M059J (cell line): ENCODE data around the gene KEAP1. TPM values are rescaled to one million over a fixed set of nuclear protein-coding genes. Genes with fewer than 3 reads are reported as not detected.
"Not testable (repeated sequence)": the region's sequence is repeated elsewhere in the genome, so short reads cannot be mapped to it uniquely, and the experiment has no call there.

Source experiments
- DNase-seq: peaks from one replicate; pipeline ENCODE4 v3.0.0-alpha.2; 2012; ENCODE audit warnings: low read depth
- total RNA-seq: library from RNA; depleted of rRNA; stranded (reverse); fragments of >200 nt; shearing (Covaris generic); gene quantifications from 2 replicates; pipeline ENCODE4 v1.2.3, GENCODE V29; 2014

KEAP1 gene
- total RNA-seq, 1 experiment from 2014 or later = 75.4 TPM

DNA sequence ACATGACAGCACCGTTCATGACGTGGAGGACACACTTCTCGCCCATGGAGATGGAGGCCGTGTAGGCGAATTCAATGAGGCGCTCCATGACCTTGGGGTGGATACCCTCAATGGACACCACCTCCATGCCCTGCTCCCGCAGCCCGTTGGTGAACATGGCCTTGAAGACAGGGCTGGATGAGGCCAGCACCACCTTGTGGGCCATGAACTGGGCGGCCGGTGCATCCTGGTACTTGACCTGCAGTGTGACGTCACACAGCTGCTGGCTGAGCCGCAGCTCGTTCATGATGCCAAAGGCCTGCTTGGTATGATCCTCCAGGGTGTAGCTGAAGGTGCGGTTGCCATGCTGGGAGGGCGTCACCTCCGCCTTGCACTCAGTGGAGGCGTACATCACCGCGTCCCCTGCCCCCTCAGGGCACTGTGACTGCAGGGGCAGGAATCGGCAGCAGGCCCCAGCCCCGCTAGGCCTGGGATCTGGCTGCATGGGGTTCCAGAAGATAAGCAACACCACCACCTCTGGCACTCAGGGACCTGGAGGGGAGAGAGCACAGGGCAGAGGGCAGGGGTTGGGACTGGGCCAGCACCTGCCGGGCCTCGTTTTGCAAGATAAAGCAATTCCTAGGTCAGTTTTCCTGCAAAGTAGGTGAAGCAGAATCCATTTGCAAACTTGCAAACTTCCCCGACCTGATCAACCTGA lies 3.5 kb downstream of the KEAP1 start:
- no peak for DNase-seq

DNA sequence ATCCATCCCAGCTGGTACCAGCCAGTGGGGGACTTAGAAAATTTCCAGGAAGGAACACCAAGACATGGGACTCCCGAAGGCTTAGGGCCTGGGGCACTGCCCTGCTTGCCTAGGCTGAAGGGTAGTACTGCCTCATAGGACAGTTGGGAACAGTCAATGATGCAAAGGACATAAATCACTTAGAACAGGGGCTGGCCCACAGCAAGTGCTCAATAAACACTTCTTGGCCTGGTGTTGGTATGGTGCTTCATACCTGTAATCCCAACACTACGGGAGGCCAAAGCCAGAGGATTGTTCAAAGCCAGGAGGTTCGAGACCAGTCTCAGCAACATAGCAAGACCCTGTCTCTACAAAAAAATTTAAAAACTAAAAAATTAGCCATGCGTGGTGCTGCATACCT lies 5.8 kb downstream of the KEAP1 start:
- DNase-seq = no peak

DNA sequence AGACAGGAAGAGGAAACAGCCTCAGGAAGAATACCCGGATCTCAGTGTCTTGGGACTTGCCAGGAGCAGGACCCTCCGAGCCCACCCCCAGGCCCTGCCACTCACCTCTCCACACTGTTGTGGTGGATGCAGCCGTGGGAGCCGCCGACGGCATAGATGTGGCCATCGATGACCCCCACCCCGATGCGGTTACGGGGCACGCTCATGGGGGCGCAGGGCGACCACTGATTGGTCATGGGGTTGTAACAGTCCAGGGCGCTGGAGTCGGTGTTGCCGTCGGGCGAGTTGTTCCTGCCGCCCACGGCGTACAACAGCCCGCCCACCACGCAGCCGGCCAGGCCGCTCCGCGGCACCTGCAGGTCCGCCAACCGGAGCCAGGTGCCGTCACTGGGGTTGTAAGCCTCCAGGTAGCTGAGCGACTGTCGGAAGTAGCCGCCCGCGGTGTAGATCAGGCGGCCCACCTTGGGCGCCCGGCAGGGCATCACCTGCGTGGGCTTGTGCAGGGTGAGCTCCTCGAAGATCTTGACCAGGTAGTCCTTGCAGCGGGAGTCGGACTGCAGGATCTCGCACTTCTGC lies 11.6 kb downstream of the KEAP1 start:
- DNase-seq = no peak

DNA sequence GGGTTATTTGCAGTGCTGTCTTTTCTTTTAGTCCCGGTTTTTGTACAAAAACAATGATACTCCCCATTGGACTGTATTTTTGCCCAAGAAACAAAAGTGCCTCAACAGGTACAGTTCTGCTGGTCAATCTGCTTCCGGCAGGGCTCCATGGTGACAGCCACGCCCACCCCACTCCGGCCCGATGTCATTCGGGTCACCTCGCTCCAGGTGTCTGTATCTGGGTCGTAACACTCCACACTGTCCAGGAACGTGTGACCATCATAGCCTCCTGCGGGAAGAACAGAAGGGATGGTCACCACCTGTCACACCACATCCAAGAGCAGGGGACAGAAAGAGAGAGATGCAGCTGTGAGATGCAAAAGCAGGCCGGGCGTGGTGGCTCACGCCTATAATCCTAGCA lies 16.6 kb downstream of the KEAP1 start:
- DNase-seq = no peak

DNA sequence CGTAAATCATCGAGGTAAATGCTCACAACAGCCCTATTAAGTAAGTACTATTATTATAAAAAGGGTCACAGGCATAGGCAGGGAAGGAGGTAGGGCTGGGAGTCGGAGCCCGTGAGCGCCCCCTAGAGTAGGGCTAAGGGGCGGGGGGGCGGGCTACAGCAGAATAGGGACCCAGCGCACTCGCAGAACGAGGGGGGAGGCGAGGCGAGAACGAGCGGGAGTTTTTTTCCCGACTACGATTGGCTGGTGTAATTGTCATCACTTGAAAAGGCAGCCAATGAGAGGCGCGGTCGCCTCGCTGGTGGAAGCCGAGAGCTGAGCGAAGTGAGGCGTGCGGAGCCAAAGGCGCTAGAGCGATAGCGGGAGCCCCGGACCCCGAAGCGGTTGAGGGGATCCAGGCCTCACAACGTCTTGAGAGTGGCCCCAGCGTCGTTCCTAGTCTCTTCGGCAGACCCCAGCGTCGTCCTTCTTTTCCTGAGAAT lies 24.2 kb downstream of the KEAP1 start:
- peak; percentile 94 for DNase-seq

DNA sequence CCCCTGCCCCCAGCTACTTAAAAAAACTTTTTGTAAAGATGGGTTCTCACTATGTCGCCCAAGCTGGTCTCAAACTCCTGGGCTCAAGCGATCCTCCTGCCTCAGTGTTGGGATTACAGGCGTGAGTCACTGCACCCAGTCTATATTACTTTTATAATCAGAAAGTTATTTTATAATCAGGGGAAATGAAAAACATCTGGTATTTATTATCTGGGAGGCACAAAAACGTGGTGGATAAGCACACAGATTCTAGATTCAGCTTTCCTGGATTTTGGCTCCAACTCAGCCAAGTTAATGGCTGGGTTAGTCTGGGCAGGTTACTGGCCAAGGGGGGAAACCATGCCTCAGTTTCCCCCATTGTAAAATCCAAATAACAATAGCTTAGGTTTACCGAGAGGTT lies 24.7 kb downstream of the KEAP1 start:
- peak; percentile 10 for DNase-seq

DNA sequence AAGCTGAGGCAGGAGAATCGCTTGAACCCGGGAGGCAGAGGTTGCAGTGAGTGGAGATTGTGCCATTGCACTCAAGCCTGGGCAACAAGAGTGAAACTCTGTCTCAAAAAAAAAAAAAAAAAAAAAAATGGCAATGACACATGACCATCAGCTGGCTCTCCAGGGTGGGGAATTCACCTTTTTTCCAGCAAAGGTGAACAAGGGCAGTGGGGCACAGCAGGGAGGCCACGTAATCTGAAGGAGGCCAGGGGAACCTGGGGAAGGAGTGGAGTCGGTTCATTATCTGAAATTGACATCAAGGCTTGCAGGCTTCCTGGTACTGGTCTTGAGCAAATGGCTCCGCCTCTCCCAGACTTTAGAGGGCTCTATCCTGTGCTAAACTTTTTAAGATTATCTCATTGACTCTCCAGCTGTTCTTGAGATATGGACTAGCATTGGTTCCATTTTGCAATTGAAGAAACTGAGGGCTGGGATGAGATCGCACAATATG lies 28.1 kb downstream of the KEAP1 start:
- DNase-seq = no peak

DNA sequence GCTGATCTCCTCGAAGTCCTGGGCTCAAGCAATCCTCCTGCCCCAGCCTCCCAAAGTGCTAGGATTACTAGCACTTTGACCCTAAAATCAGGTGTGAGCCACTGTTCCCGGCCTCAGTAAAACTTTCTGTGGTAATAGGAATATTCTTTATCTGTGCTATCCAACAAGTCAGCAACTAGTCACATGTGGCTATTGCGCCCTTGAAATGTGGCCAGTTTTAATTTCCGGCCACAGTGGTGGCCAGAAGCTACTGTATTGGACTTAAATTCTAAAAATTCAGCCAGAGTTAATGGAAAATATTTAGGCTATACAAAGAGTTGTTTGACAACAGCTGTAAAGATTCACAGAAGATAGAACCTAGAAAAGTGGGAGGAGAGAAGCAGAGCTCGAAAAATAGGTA lies 30.0 kb downstream of the KEAP1 start:
- DNase-seq = no peak

DNA sequence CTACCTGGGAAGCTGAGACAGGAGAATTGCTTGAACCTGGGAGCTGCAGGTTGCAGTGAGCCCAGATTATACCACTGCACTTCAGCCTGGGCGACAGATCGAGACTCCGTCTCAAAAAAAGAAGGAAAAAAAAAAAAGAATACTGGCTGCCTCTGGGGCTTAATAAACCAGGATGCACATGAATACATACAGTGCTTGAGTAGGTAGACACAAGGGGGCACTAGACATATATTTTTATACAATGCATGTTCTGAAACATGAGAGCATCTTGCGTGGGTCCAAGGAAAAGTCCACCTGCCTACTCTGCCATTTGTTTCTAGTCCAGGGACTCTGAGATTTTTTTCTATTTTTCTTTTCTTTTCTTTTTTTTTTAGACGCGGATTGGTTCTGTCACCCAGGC lies 31.2 kb downstream of the KEAP1 start:
- peak; percentile 55 for DNase-seq

DNA sequence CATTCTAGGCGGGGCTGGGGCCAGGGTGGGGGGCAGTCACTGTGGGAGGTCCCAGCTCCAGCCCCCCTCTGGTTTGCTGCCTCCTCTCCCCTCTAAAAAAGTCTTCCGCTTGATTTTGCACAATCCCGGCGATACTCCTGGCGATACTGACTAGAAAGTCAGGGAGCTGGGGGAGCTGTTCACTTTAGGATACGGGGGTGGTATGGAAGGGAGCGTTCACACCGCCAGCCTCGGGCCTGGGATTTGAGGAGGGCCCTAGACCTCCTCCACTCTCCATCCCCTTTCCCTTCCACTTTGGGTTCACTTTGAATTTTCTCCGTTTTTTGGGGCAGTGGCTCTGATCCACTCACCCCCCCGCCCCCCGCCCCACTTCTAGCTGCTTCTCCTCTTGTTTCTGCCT lies 35.0 kb downstream of the KEAP1 start:
- no peak for DNase-seq

DNA sequence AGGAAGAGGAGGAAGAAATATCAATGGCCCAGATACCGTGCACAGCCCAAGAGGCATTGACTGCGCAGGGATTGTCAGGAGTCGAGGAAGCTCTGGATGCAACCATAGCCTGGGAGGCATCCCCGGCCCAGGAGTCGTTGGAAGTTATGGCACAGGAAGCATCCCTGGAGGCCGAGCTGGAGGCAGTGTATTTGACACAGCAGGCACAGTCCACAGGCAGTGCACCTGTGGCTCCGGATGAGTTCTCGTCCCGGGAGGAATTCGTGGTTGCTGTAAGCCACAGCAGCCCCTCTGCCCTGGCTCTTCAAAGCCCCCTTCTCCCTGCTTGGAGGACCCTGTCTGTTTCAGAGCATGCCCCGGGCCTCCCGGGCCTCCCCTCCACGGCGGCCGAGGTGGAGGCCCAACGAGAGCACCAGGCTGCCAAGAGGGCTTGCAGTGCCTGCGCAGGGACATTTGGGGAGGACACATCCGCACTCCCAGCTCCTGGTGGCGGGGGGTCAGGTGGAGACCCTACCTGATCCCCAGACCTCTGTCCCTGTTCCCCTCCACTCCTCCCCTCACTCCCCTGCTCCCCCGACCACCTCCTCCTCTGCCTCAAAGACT lies 36.0 kb downstream of the KEAP1 start:
- no peak for DNase-seq

DNA sequence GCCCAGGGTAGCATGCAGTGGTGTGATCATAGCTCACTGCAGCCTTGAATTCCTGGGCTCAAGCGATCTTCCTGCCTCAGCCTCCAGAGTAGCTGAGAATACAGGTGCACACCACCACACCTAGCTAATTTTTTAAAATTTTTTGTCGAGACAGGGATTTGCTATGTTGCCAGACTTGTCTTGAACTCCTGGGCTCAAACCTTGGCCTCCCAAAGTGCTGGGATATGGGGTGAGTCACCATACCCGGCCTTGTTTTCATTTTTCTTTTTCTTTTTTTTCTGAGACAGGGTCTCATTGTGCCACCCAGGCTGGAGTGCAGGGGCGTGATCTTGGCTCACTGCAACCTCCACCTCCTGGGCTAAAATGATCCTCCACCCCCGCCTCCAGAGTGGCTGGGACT lies 38.7 kb downstream of the KEAP1 start:
- no peak for DNase-seq

DNA sequence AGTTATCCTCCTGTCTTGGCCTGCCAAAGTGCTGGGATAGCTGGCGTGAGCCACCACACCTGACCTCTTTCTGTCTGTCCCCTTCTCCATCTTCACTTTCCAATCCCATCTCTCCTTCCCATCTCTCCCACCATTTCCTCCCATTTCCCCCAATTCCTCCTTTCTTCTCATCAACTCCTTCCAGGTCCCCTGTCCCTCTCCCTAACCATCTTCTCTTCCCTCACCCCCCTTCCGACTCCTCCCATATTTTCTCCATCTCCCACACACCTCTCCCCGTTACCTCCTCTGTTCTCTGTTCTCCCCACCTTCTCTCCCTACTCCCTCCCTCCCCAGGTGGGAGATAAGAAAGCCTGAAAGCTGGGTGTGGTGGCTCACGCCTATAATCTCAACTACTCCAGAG lies 40.6 kb downstream of the KEAP1 start:
- no peak for DNase-seq

DNA sequence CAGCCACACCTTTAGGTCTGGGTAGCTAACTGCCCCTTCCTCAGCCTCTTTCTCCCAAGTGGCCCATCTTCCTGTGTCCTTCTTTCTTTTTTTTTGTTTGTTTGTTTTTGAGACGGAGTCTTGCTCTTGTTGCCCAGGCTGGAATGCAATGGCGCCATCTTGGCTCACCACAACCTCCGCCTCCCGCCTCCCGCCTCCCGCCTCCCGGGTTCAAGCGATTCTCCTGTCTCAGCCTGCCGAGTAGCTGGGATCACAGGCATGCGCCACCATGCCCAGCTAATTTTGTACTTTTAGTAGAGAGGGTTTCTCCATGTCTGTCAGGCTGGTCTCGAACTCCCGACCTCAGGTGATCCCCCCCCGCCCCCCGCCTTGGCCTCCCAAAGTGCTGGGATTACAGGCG lies 41.1 kb downstream of the KEAP1 start:
- DNase-seq = not testable (repeated sequence)

DNA sequence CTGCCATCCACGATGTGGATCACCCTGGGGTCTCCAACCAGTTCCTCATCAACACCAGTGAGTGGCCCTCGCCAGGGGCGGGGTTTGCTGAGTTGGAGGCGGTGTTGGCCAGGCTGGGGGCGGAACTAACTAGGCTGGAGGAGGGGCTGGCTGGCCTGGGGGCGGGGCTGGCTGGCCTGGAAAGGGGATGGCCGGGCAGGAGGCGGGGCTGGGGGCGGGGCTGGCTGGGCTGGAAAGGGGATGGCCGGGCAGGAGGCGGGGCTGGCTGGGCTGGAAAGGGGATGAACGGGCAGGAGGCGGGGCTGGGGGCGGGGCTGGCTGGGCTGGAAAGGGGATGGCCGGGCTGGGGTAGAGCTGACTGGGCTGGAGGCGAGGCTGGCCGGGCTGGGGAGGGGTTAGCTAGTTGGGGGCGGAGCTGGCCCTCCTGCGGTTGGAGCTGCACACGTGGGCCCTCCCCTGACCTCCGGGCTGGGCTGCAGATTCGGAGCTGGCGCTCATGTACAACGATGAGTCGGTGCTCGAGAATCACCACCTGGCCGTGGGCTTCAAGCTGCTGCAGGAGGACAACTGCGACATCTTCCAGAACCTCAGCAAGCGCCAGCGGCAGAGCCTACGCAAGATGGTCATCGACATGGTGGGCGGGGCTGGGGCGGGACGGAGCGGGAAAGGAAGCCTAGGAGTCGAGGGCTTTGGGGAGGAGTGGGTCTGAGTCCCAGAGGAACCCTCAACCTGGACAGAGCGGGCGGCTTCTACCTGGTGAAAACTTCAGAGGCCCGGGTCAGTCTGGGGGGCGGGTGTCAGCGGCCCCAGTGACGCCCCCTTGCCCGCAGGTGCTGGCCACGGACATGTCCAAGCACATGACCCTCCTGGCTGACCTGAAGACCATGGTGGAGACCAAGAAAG lies 41.9 kb downstream of the KEAP1 start:
- DNase-seq = peak; percentile 88

DNA sequence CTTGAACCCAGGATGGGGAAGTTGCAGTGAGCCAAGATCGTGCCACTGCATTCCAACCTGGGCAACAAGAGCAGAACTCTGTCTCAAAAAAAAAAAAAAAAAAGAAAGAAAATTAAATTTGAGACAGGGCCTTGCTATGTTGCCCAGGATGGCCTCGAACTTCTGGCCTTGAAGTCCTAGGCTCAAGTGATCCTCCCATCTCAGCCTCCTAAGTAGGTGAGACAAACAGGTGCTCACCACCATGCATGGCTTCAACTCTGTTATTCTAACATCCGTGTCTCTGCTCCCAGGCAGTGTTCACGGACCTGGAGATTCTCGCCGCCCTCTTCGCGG lies 42.5 kb downstream of the KEAP1 start:
- no peak for DNase-seq

DNA sequence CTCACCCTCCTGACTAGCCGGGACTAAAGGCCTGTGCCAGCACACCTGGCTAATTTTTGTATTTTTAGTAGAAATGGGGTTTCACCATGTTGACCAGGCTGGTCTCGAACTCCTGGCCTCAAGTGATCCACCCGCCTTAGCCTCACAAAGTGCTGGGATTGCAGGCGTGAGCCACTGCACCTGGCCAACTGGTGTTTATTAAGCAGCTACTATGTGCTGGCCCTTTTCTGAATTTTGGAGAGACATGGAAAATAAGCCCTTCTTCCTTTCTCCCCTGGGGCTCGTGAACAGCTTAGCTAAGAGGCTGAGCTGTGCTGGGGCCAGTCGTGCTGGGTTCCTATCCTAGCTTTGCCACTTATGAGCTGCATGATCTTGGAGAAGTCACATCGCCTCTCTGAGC lies 44.4 kb downstream of the KEAP1 start:
- not testable (repeated sequence) for DNase-seq

DNA sequence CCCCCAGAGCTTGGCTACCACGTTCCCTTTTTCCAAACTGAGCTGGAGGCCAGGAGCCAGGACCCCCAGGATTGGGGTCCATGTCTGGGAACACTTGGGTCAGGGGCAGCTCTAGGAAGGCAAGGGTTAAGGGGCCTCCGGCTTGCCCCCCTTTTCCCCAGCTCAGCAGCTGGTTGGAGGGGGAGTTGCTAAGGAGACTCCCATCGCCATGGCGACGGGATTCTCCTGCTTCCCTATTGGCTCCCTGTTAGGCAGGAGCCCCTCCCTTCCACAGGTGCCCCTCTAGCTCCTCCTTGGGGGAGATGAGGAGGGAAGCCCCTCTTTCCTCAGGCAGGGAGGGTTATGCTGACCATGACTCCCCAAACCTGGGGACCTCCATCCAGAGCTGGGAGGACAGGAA lies 48.9 kb downstream of the KEAP1 start:
- DNase-seq = peak; percentile 22

DNA sequence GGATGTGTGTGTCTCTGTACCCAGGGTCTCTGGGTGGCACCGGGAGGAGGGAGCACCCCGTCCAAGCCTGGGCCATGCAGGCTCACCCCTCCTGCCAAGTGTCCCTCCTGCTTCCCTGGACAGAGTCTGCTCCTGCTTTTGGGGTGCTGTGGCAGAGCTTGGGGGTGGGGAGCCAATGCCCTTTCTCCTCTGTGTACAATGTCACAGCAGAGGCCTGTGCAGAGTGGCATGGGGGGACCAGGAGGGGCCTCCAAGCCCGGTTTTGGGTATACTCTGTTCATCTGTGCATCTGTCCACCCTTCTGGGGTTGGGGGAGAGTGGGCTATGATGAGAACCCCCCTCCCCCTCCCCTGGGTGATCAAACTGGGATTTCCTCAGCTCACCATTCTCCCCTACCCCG lies 49.3 kb downstream of the KEAP1 start:
- no peak for DNase-seq

DNA sequence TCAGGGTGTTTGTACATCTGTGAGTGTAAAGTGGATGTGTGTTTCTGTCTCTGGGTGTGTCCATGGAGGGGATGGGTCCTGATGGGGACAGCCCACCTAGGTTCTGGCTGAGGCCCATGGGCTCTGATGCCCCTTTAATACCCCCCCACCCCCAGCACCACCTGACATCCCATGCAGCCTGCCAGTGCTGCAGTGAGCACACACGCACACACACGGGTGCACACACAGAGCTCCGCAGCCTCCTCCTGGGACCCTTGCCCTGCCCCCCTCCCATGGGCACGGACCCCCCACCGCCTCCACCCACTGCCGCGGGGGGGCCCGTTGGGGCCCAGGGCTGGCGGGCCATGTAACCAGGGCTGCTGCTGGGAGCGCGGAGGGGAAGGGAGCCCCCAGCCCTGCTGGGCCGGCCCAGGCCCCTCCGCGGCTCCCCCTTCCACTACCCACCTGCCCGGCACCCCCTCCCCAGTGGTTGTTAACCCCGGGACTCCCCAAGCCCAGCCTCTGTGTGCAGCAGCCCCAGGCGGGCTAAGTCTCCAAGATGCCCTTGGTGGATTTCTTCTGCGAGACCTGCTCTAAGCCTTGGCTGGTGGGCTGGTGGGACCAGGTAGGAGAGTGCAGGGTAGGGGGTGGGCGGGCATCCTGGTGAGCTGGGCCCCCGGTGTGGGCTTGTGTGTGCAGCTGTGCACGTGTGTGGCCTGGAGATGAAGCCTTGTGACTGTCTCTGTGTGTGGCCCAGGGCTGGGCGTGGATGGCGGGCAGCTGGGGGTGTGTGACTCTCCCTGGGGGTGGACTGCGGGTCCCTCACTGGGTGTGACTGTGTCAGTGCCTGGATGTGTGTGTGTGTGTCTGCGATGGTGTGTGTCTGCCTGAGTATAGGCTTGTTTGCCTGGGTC lies 50.2 kb downstream of the KEAP1 start:
- no peak for DNase-seq
